Measurements from ENCODE around the gene GNG12.

The GNG12 gene

GRCh38 chr1:67840449-67840848, 7.2 kb upstream of the GNG12 start:
- DNase-seq = no peak

- no peak for DNase-seq
Measured at GRCh38 chr1:67839826-67840225, 6.6 kb upstream of the GNG12 start.

GRCh38 chr1:67838180-67838910, 5.1 kb upstream of the GNG12 start:
- DNase-seq = no peak

GRCh38 chr1:67836769-67837168, 3.5 kb upstream of the GNG12 start:
- DNase-seq = no peak

DNA sequence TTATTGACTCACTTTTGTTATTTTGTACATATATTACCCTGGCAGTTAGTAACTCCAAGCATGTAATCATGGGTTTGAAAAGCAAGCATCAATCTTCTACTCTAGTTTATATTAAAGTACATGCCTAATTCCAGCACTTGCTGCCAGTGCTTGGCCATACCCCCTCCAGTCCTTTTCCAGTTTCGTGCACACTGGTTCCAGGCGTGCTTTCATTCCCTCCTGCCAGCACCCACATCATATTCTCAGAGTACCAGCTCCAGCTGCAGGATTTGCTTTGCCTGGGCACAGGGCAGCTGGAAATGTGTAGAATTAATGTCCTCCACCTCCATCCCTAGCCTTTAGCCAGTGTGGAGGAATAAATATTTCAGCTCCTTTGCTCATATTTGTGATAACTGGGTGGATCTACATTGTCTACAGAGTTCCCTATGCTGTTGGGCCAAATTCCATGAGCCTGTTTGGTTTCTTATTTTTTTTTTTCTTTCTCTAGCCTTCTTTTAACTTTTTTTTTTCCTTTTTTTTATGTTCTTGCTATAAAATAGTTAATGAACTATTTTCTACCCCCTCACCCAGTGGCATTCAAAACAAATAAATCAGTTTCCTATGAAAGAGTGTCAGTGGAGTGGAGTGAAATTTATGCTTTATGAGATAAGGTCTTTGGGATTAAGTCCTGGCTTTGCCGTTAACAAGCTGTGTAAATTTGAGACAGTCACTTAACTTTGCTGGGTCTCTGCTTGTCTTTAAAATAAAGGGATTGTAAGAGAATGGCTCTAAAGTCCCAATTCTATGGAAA, 2.6 kb upstream of the GNG12 start:
- DNase-seq = no peak

GRCh38 chr1:67834246-67834877, 1.1 kb upstream of the GNG12 start:
- DNase-seq = no peak

DNA sequence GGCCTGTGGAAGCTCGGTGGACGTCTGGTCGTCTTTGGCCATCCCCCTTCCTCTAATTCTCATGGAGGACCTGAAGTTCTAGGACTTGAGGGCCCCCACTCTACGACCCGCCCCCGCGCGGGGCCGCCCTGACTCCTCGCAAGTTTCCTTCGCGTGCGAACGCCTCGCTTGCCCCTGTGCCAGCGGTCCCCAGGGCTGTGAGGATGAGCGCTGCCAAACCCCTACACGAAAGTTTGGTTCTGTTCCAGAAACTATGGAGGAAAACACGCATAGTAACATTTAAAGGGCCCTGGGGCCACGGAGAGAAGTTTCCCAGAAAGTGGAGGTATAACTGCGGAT, 304 bp upstream of the GNG12 start:
- no peak for DNase-seq

DNA sequence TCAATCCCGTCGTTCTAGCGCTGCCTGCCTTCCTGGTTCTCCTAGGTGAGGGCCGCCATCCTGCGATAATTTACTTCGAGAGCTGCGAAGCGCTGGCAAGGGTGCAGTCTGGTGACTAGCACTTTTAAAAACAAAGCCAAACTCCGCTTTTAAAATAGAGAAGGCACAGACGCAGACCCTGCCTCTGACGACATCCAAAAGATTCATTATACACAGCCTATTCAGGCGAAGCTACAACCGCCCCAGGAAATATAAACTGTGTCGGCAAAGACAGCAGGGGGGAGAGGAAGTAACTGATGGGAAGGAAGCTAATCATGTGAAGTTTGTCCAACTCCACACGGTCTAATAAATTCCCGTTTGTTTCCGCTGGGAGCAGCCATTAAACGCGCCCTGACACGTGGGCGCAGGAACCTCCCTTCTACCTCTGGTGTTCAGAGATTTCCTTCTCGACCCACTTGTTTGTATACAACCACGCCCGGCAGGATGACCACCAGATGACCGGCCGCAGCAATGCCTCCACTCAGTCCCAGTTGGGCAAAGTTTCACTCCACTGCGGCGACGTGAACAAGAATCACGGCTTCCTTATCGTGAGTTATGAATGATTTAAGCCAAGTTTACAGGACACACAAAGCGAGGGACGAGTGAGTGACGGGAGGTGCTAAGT, 1.3 kb downstream of the GNG12 start:
- DNase-seq = peak; percentile 33 to 40

DNA sequence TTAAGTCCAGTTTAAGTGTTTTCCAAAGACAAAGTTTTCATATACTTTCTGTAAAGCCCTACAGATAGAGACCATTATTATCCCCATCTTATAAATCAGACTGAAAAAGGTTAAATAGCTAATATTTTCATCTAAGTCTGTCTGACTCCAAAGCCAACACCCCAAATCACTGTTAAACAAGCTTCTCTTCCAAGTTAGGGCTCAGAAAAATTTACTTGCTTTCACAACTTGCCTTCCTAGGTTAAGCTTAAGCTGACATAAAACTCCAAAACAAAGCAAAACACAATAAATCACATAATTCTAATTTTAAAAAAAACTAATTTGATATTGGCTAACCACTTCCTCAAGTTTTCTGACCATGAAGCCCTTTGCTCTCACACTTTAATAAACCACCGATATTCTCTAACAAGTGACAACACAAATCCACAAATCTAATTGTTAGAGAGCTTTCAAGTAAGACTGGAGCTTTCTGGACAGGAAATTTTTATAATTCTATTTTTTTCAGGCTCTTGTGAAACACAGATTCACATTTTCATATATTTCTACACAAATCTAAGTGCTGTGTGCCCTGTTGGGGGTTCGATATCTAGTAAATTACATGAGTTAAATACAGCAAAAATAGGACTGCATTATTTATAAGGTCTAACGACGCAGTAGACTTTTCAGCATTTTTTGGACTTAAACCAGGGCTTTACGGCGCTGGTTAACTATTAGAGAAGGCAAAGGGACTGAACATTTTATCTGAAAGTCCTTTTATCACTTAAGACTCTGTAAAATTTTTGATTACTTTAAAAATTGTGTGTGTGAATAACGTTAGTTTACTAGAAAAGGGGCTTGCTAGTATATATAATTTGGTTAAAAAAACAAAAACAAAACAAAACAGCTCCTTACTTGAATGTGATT, 2.1 kb downstream of the GNG12 start:
- no peak for DNase-seq

GRCh38 chr1:67830226-67830625, 3.0 kb downstream of the GNG12 start:
- no peak for DNase-seq

GRCh38 chr1:67827688-67828087, 5.6 kb downstream of the GNG12 start:
- no peak for DNase-seq

- no peak for DNase-seq
Measured at GRCh38 chr1:67825591-67825990, 7.7 kb downstream of the GNG12 start.

GRCh38 chr1:67824766-67825165, 8.5 kb downstream of the GNG12 start:
- no peak for DNase-seq

DNA sequence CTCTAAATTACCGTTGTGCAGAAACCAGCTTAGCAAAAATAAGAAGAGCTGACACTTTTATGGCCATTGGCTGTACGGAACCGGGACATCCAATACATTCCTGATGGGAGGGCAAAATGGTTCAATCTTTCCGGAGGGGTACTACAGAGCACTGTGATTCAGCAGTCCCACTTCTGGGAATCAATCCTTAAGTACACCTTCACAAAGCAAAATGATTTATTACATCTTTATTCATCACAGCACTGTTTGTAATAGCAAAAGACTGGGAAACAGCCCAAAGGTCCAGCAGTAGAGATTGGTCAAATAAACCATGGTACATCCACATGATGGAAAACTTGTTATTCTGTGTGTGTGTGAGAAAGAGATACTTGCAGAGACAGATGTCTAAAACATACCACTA, 9.7 kb downstream of the GNG12 start:
- DNase-seq = no peak

DNA sequence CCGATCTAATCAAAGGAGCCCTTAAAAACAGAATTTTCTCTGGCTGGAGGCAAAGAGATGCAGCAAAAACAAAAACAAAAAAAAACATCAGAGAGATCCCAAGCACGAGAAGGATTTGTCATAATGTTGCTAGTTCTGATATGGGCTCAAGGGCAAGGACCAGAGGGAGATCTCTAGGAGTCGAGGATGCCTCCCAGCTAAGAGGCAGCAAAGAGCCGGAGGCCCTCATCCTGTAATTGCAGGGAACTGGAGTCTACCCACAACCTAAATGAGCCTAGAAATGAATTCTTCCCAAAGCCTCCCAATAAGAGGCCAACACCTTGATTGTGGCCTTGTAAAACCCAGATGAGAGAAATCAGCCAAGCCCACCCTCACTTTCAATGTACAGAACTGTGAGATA, 12.0 kb downstream of the GNG12 start:
- no peak for DNase-seq

DNA sequence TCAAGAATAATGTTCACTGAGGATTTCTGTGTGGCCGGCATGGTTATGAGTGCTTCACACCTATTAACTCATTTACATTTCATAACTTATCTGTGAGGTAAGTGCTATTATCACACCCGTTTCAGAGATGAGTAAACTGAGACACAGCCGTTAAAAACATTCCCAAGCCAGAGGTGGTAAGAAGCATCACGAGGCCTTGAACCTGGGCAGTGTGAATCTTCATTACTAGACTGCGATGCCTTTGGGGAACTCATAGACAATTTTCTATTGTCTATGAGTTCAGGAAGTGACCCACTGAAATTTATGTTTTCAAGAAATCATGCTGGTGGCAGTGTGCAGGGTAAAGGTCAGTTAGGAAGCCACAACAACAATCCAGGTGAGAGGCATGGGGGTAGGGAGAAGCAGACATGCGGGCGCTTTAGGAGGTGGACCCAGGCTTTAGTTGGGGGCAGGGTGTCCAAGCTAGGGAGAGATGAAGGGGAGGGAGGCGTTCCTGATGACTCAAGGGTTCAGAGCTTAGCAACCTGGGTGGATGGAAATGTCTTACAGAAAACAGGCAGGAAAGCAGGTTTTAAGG, 14.5 kb downstream of the GNG12 start:
- DNase-seq = no peak

- no peak for DNase-seq
Measured at GRCh38 chr1:67818162-67818561, 15.1 kb downstream of the GNG12 start.

DNA sequence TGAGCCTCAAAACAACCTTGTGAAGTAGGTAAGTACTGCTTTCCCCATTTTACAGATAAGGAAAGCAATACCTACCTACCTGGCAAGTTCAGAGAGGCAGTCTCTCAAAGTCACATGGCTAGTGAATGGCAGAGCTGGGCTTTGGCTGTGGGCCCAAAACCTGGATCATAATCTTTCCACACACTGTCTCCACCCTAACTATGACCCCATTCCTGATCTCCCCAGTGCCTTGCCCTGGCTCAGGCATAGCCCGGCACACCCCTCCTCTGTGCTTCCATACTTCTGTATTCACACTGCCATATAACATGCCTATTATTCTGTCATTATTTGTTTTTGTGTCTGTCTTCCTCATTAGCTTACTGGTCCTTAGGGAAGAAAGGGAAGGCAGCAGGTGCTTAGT, 15.9 kb downstream of the GNG12 start:
- DNase-seq = no peak

- DNase-seq = no peak
Measured at GRCh38 chr1:67816506-67816905, 16.8 kb downstream of the GNG12 start.

GRCh38 chr1:67816095-67816475, 17.2 kb downstream of the GNG12 start:
- no peak for DNase-seq

DNA sequence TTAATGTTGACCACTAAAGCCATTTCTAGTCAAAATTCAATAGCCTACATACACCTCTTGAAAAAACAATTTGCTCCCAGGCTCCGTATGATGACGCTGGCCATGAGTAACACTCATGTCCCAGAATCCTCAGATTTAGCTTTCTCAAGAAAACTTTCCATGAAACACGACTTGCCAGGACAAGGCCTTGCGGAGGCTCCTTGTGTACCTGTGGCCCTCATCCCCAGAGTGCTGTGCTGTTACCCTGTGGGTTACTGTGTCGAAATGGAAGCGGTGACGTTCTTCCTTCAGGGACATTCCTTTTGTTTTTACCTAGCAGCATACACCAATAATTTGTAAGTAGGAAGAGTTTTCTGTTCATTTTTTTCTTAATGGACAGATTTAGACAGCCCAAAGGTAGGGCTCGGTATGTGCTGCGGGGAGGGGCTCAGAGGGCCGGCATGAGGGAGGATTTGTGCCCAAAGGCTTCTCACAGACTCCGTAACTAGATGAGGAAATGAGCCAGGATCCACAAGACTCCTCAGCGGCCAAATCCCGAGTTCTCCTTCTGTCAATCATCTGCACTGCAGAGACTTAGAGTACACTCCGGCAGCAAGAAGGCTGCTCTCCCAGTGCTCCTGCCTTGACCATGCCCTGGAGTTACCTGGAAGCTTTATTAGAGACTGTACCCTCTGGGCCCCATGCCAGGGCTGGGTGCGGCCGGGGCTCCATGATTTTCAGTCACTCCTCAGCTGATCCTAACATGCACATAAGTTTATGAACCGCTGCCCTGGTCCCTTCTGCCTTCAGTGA, 17.8 kb downstream of the GNG12 start:
- DNase-seq = no peak
